ENCODE results near the gene FOXC2. TPM values are rescaled to one million over a fixed set of nuclear protein-coding genes. Genes with fewer than 3 reads are reported as not detected.
A peak's percentile ranks its signal among the peaks of the same experiment; 100 is the strongest.

FOXC2 gene
- total RNA-seq, 1 experiment from 2014 or later = 14.9 TPM

GRCh38 chr16:86584071-86584685, 17.5 kb downstream of the FOXC2 start:
- intact Hi-C loops (cut with micrococcal nuclease; ENCODE audit: unreplicated experiment) = no loop called here
- BruUV-seq (replicated peaks) = no TSS peak
- in situ Hi-C loops (cut with HindIII; ENCODE audit: low pct_unique_long_range_greater_than_20kb, low sequenced_read_pairs) = no loop called here
- ChIA-PET CTCF (no interaction called here), POLR2A (no interaction called here)
- Histone ChIP-seq H3K27ac (ENCODE audit: low read length) (peak overlapping the region; percentile 97), H3K9me3 (ENCODE audit: control insufficient read depth, insufficient read depth, low read depth, low read length) (no peaks in the 10 kb centered on the region), H3K4me3 (ENCODE audit: low read depth in 2 of 2, low read length in 2 of 2) (no peak overlapping the region), H3K4me1 (ENCODE audit: control insufficient read depth, insufficient read depth, low read length) (peaks cover 53% of the 10 kb centered on the region), H3K27me3 (ENCODE audit: control insufficient read depth, insufficient read depth, low read length) (no peaks in the 10 kb centered on the region), H3K36me3 (ENCODE audit: control insufficient read depth, insufficient read depth, low read length) (no peaks in the 10 kb centered on the region)
- TF ChIP-seq REST (IDR thresholded peaks at IDR 0.05; ENCODE audit: insufficient read depth in 1 of 2, low read depth in 2 of 2, low read length in 1 of 2) (no peak), CTCF (IDR thresholded peaks at IDR 0.05) (no peak), TCF7L2 (IDR thresholded peaks at IDR 0.05; ENCODE audit: low read depth, low read length) (no peak), SIN3A (IDR thresholded peaks at IDR 0.05; ENCODE audit: borderline replicate concordance, insufficient read depth, low read depth, low read length) (no peak), POLR2AphosphoS5 (IDR thresholded peaks at IDR 0.05; ENCODE audit: low read depth, low read length) (no peak)
- ATAC-seq (no peak), DNase-seq (ENCODE audit: low read depth, low spot score) (no peak)

- Histone ChIP-seq H3K27ac (ENCODE audit: low read length) (peak overlapping the region; percentile 97), H3K9me3 (ENCODE audit: control insufficient read depth, insufficient read depth, low read depth, low read length) (no peaks in the 10 kb centered on the region), H3K27me3 (ENCODE audit: control insufficient read depth, insufficient read depth, low read length) (no peaks in the 10 kb centered on the region), H3K4me3 (ENCODE audit: low read depth in 2 of 2, low read length in 2 of 2) (no peak overlapping the region; a peak in 1 of 4 replicates), H3K36me3 (ENCODE audit: control insufficient read depth, insufficient read depth, low read length) (no peaks in the 10 kb centered on the region), H3K4me1 (ENCODE audit: control insufficient read depth, insufficient read depth, low read length) (peaks cover 58% of the 10 kb centered on the region)
- ATAC-seq = peak; percentile 77
- DNase-seq (ENCODE audit: low read depth, low spot score) = peak; percentile 90
- ChIA-PET CTCF (no interaction called here), POLR2A (no interaction called here)
- TF ChIP-seq POLR2AphosphoS5 (IDR thresholded peaks at IDR 0.05; ENCODE audit: low read depth, low read length) (no peak), REST (IDR thresholded peaks at IDR 0.05; ENCODE audit: insufficient read depth in 1 of 2, low read depth in 2 of 2, low read length in 1 of 2) (no peak), CTCF (IDR thresholded peaks at IDR 0.05) (no peak), TCF7L2 (IDR thresholded peaks at IDR 0.05; ENCODE audit: low read depth, low read length) (no peak), SIN3A (IDR thresholded peaks at IDR 0.05; ENCODE audit: borderline replicate concordance, insufficient read depth, low read depth, low read length) (no peak)
- no TSS peak for BruUV-seq (replicated peaks)
- intact Hi-C loops (cut with micrococcal nuclease; ENCODE audit: unreplicated experiment) (no loop called here), in situ Hi-C loops (cut with HindIII; ENCODE audit: low pct_unique_long_range_greater_than_20kb, low sequenced_read_pairs) (no loop called here)
These were observed 18.4 kb downstream of the FOXC2 start for GRCh38 chr16:86584726-86585721.

Measured in Panc1 (cell line).